Osteocyte (in vitro differentiated cells): ENCODE results near the gene CNTD1. TPM values are rescaled to one million over a fixed set of nuclear protein-coding genes. Genes with fewer than 3 reads are reported as not detected.

Experiments
- DNase-seq: peaks from one replicate; pipeline ENCODE4 v3.0.0; 2021; ENCODE audit warnings: mixed read lengths; ENCODE audit not compliant: unreplicated experiment; ENCODE audit errors: extremely low spot score
- H3K27ac Mint-ChIP-seq: one replicate; pipeline ENCODE4 v1.8.0; 2021; ENCODE audit warnings: mild to moderate bottlenecking, mixed read lengths; ENCODE audit not compliant: unreplicated experiment
- H3K27me3 Mint-ChIP-seq: one replicate; pipeline ENCODE4 v1.8.0; 2021; ENCODE audit warnings: mixed read lengths; ENCODE audit not compliant: unreplicated experiment
- H3K36me3 Mint-ChIP-seq: one replicate; pipeline ENCODE4 v1.8.0; 2021; ENCODE audit warnings: mixed read lengths; ENCODE audit not compliant: unreplicated experiment
- H3K4me1 Mint-ChIP-seq: one replicate; pipeline ENCODE4 v1.8.0; 2021; ENCODE audit warnings: mixed read lengths; ENCODE audit not compliant: unreplicated experiment
- H3K4me3 Mint-ChIP-seq: one replicate; pipeline ENCODE4 v1.8.0; 2021; ENCODE audit warnings: mild to moderate bottlenecking, moderate library complexity, mixed read lengths; ENCODE audit not compliant: unreplicated experiment
- H3K9me3 Mint-ChIP-seq: one replicate; pipeline ENCODE4 v1.8.0; 2021; ENCODE audit warnings: mixed read lengths; ENCODE audit not compliant: unreplicated experiment
- total RNA-seq: library from RNA; stranded (reverse); gene quantifications from 2 replicates; pipeline ENCODE4 v1.2.1, GENCODE V29; 2021
- TF ChIP-seq, protein P1 (sequence below): fragments of 200-600 bp; sonication (generic); IDR thresholded peaks from 2 replicates; pipeline ENCODE4 v1.5.0; 2021; ENCODE audit warnings: antibody characterized with exemption, mild to moderate bottlenecking, moderate library complexity

The CNTD1 gene
- total RNA-seq, 1 donor from 2014 or later: 0.51 TPM

GRCh38 chr17:42783791-42784138, 14.9 kb upstream of the CNTD1 start:
- TF ChIP-seq, protein P1, sequence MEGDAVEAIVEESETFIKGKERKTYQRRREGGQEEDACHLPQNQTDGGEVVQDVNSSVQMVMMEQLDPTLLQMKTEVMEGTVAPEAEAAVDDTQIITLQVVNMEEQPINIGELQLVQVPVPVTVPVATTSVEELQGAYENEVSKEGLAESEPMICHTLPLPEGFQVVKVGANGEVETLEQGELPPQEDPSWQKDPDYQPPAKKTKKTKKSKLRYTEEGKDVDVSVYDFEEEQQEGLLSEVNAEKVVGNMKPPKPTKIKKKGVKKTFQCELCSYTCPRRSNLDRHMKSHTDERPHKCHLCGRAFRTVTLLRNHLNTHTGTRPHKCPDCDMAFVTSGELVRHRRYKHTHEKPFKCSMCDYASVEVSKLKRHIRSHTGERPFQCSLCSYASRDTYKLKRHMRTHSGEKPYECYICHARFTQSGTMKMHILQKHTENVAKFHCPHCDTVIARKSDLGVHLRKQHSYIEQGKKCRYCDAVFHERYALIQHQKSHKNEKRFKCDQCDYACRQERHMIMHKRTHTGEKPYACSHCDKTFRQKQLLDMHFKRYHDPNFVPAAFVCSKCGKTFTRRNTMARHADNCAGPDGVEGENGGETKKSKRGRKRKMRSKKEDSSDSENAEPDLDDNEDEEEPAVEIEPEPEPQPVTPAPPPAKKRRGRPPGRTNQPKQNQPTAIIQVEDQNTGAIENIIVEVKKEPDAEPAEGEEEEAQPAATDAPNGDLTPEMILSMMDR: no peak
- no peak overlapping the region for H3K27ac Mint-ChIP-seq

DNA sequence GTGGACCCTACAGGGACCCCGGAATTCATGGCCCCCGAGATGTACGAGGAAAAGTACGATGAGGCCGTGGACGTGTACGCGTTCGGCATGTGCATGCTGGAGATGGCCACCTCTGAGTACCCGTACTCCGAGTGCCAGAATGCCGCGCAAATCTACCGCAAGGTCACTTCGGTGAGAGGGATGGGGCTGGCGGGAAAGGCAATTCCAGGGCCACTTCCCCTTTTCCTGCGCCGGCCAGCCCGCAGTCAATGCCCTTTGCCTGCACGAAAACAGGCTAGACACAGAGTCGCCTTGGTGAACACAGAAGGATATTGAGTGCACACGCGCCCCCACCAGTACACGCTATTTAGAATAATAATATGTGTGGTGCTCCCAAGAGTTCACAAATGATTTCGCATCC, 14.3 kb upstream of the CNTD1 start:
- Mint-ChIP-seq H3K27me3 (peaks cover 16% of the 10 kb centered on the region), H3K27ac (no peak overlapping the region), H3K9me3 (no peaks in the 10 kb centered on the region), H3K4me3 (no peak overlapping the region), H3K4me1 (peaks cover 13% of the 10 kb centered on the region), H3K36me3 (no peaks in the 10 kb centered on the region)
- TF ChIP-seq, protein P1: no peak
- no peak for DNase-seq

More at GRCh38 chr17:42783791-42784138, 14.9 kb upstream of the CNTD1 start:
- H3K4me1 Mint-ChIP-seq: peaks cover 13% of the 10 kb centered on the region
- H3K9me3 Mint-ChIP-seq: no peaks in the 10 kb centered on the region
- DNase-seq: no peak
- no peak overlapping the region for H3K4me3 Mint-ChIP-seq
- H3K36me3 Mint-ChIP-seq: peaks cover 3% of the 10 kb centered on the region
- peaks cover 16% of the 10 kb centered on the region for H3K27me3 Mint-ChIP-seq

GRCh38 chr17:42784811-42785592, 13.7 kb upstream of the CNTD1 start:
- H3K4me3 Mint-ChIP-seq: no peak overlapping the region
- TF ChIP-seq, protein P1: no peak
- DNase-seq: no peak
- H3K27me3 Mint-ChIP-seq: peaks cover 16% of the 10 kb centered on the region
- H3K36me3 Mint-ChIP-seq: no peaks in the 10 kb centered on the region
- peaks cover 7% of the 10 kb centered on the region for H3K4me1 Mint-ChIP-seq
- H3K9me3 Mint-ChIP-seq: no peaks in the 10 kb centered on the region
- H3K27ac Mint-ChIP-seq: no peak overlapping the region

DNA sequence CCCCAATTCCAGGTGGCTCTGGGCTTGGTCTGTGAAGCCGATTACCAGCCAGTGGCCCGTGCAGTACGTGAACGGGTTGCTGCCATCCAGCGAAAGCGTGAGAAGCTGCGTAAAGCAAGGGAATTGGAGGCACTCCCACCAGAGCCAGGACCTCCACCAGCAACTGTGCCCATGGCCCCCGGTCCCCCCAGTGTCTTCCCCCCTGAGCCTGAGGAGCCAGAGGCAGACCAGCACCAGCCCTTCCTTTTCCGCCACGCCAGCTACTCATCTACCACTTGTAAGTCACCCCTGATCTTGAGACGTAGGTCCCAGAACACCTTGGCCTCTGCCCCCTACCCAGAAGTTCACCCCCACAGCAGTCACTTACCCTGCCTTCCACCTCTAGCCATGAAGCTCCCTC, 11.4 kb upstream of the CNTD1 start:
- TF ChIP-seq, protein P1: no peak
- no peak overlapping the region for H3K4me3 Mint-ChIP-seq
- no peak for DNase-seq
- no peak overlapping the region for H3K27ac Mint-ChIP-seq
- no peaks in the 10 kb centered on the region for H3K9me3 Mint-ChIP-seq
- peaks cover 8% of the 10 kb centered on the region for H3K27me3 Mint-ChIP-seq
- H3K36me3 Mint-ChIP-seq: no peaks in the 10 kb centered on the region
- H3K4me1 Mint-ChIP-seq: no peaks in the 10 kb centered on the region

GRCh38 chr17:42791948-42792347, 6.7 kb upstream of the CNTD1 start:
- no peaks in the 10 kb centered on the region for H3K27me3 Mint-ChIP-seq

More at GRCh38 chr17:42791948-42792347, 6.7 kb upstream of the CNTD1 start:
- TF ChIP-seq, protein P1: no peak
- peaks cover 9% of the 10 kb centered on the region for H3K36me3 Mint-ChIP-seq
- peaks cover 6% of the 10 kb centered on the region for H3K4me1 Mint-ChIP-seq
- DNase-seq: no peak
- no peak overlapping the region for H3K4me3 Mint-ChIP-seq
- no peaks in the 10 kb centered on the region for H3K9me3 Mint-ChIP-seq
- no peak overlapping the region for H3K27ac Mint-ChIP-seq
